ENCODE results near the gene ANO10.

The ANO10 gene

GRCh38 chr3:43389388-43390254 lies 232.2 kb downstream of the ANO10 start:
- peak; percentile 55 for DNase-seq (ENCODE audit: low read depth)
- no peak for TF ChIP-seq CTCF (IDR thresholded peaks at IDR 0.05; ENCODE audit: insufficient read depth, low read depth, low read length, missing control alignments)
- no peak overlapping the region for H3K4me3 ChIP-seq (ENCODE audit: low read depth, low read length)

GRCh38 chr3:43388915-43389314 lies 232.9 kb downstream of the ANO10 start:
- TF ChIP-seq CTCF (IDR thresholded peaks at IDR 0.05; ENCODE audit: insufficient read depth, low read depth, low read length, missing control alignments): no peak
- DNase-seq (ENCODE audit: low read depth): no peak
- no peak overlapping the region for H3K4me3 ChIP-seq (ENCODE audit: low read depth, low read length)

- TF ChIP-seq CTCF (IDR thresholded peaks at IDR 0.05; ENCODE audit: insufficient read depth, low read depth, low read length, missing control alignments): no peak
- DNase-seq (ENCODE audit: low read depth): no peak
- H3K4me3 ChIP-seq (ENCODE audit: low read depth, low read length): no peak overlapping the region
These were observed 233.6 kb downstream of the ANO10 start for GRCh38 chr3:43388175-43388574.

GRCh38 chr3:43379343-43379742 lies 242.5 kb downstream of the ANO10 start:
- no peak for DNase-seq (ENCODE audit: low read depth)
- H3K4me3 ChIP-seq (ENCODE audit: low read depth, low read length): no peak overlapping the region
- no peak for TF ChIP-seq CTCF (IDR thresholded peaks at IDR 0.05; ENCODE audit: insufficient read depth, low read depth, low read length, missing control alignments)

GRCh38 chr3:43378066-43378935 lies 243.5 kb downstream of the ANO10 start:
- H3K4me3 ChIP-seq (ENCODE audit: low read depth, low read length): no peak overlapping the region
- peak; percentile 81 for TF ChIP-seq CTCF (IDR thresholded peaks at IDR 0.05; ENCODE audit: insufficient read depth, low read depth, low read length, missing control alignments)
- DNase-seq (ENCODE audit: low read depth): peak; percentile 71

- no peak overlapping the region for H3K4me3 ChIP-seq (ENCODE audit: low read depth, low read length)
- TF ChIP-seq CTCF (IDR thresholded peaks at IDR 0.05; ENCODE audit: insufficient read depth, low read depth, low read length, missing control alignments): no peak
- DNase-seq (ENCODE audit: low read depth): no peak
These were observed 248.3 kb downstream of the ANO10 start for GRCh38 chr3:43373560-43373928.
